Gastroesophageal sphincter (tissue), 3 donors: ENCODE results near the gene CTNNA2.

Experiments used
- CTCF ChIP-seq, 4 experiments: fragments of 200-600 bp in 2 of 4; fragments of 450-650 bp in 2 of 4; sonication (generic) in 1 of 4; IDR thresholded peaks; one replicate each; pipeline ENCODE4 v1.5.1; 2017 to 2019; ENCODE audit warnings: antibody characterized with exemption in 4 of 4, mild to moderate bottlenecking in 2 of 4, moderate library complexity in 2 of 4
- EP300 ChIP-seq: sonication (generic); formaldehyde crosslinking; IDR thresholded peaks from one replicate; pipeline ENCODE4 v1.6.1; 2017; ENCODE audit warnings: antibody characterized with exemption, mild to moderate bottlenecking
- POLR2A ChIP-seq, 2 donors: fragments of 450-650 bp; IDR thresholded peaks; one replicate each; pipeline ENCODE4 v1.6.1; 2017; ENCODE audit warnings: antibody characterized with exemption in 2 of 2, mild to moderate bottlenecking in 2 of 2, moderate library complexity in 1 of 2
- POLR2AphosphoS5 ChIP-seq: sonication (generic); formaldehyde crosslinking; IDR thresholded peaks from one replicate; pipeline ENCODE4 v1.6.1; 2017; ENCODE audit warnings: antibody characterized with exemption

DNA sequence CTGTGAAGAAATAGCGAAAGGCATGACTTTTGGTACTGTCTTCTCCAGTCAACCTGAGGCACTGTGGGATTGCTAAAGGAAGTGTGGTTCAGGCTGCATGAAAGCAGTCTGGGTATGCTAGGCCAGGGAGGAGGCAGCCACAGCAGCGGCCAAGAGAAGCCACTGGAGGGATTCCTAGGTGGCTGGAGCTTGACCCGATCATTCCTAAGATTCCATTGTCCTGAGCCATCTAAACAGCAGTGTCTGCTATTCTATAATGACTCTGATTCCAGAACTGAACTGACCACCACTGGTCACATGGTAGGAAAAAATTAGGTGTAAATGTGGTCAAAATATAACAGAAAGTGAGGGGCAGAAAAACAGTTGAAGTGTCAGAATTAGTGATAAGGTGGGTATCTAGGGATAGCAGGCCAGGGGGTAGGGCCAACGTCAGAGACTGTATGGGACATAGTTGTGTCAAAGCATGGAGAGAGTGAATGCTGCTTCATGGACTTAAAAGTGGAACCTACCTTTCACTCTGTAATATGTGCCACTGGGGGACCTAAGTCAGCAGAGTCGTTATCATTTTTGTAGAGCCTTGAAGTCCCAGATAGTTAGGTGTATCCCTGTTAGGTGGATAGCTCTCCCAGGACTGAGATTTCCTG, 204.6 kb downstream of the CTNNA2 start:
- TF ChIP-seq CTCF (IDR thresholded peaks at IDR 0.05) = no peak
- TF ChIP-seq POLR2AphosphoS5 = no peak
- TF ChIP-seq POLR2A (IDR thresholded peaks at IDR 0.05) = no peak
- no peak for TF ChIP-seq EP300
